Tongue (tissue), 3 donors: ENCODE data around the gene ATP5PD. TPM values are rescaled to one million over a fixed set of nuclear protein-coding genes. Genes with fewer than 3 reads are reported as not detected.

Experiments used
- DNase-seq: peaks from one replicate; pipeline ENCODE4 v3.0.0-alpha.2; 2015
- small RNA-seq: library from RNA; depleted of rRNA; stranded (forward); fragments of <200 nt; gene quantifications from one replicate; pipeline ENCODE3, GENCODE V24; 2014; ENCODE audit warnings: low replicate concordance
- total RNA-seq: library from RNA; depleted of rRNA; stranded (reverse); fragments of >200 nt; gene quantifications from one replicate; pipeline ENCODE4 v1.2.3, GENCODE V29; 2014

Gene ATP5PD
- total RNA-seq, 1 donor from 2014 or later: 299 TPM

DNA sequence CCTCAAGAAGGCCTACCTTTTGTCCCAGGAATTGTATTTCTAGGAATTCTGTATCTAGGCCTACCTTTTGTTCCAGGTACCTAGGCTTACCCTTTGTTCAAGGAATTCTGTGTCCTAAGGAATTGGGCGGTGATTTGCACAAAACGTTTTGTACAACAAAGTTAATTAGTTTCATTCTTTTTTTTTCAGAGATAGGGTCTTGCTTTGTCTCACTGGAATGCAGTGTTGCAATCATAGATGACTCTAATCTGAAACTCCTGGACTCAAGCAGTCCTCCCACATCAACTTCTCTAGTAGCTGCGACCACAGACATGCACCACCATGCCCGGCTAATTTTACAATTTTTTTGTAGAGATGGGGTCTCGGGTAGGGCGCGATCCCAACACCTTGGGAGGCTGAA lies 52.3 kb downstream of the ATP5PD start:
- no peak for DNase-seq

- no peak for DNase-seq
Measured at GRCh38 chr17:74992223-74992622, 54.5 kb downstream of the ATP5PD start.

GRCh38 chr17:74990581-74991105 lies 56.1 kb downstream of the ATP5PD start:
- no peak for DNase-seq

Small RNAs within 50 kb of the gene (small RNA-seq; reads per million reads assigned to genes)
- gene AC111186.1 (not detected), gene RF00019 (not detected), gene RN7SL573P (not detected), gene RNU6-362P (not detected)

Other genes with a start within 250 kb of the ATP5PD start
- gene GRIN2C, start 187.1 kb downstream of the ATP5PD start, total RNA-seq: 1.6 TPM
- 4.3 TPM for gene FDXR, start 174.0 kb downstream of the ATP5PD start, total RNA-seq
- 0.51 TPM for gene FADS6, start 153.3 kb downstream of the ATP5PD start, total RNA-seq
- gene USH1G, start 123.7 kb downstream of the ATP5PD start, total RNA-seq: 2.9 TPM
- gene OTOP2, start 122.7 kb downstream of the ATP5PD start, total RNA-seq: not detected
- gene OTOP3, start 111.1 kb downstream of the ATP5PD start, total RNA-seq: 1.4 TPM
- gene HID1, start 74.2 kb downstream of the ATP5PD start, total RNA-seq: 12.3 TPM
- 11.4 TPM for gene CDR2L, start 59.3 kb downstream of the ATP5PD start, total RNA-seq
- gene MRPL58, start 34.3 kb downstream of the ATP5PD start, total RNA-seq: 31.5 TPM
- gene KCTD2, start 256 bp upstream of the ATP5PD start, total RNA-seq: 19.8 TPM
- 11.5 TPM for gene SLC16A5, start 41.0 kb upstream of the ATP5PD start, total RNA-seq
- 3.5 TPM for gene ARMC7, start 63.0 kb upstream of the ATP5PD start, total RNA-seq
- gene NT5C, start 84.8 kb upstream of the ATP5PD start, total RNA-seq: 50.8 TPM
- gene JPT1, start 107.5 kb upstream of the ATP5PD start, total RNA-seq: 97.4 TPM
- gene SUMO2, start 136.0 kb upstream of the ATP5PD start, total RNA-seq: 64.0 TPM
- gene NUP85, start 158.7 kb upstream of the ATP5PD start, total RNA-seq: 35.1 TPM
- 21.0 TPM for gene GGA3, start 214.6 kb upstream of the ATP5PD start, total RNA-seq
- gene MRPS7, start 214.9 kb upstream of the ATP5PD start, total RNA-seq: 44.7 TPM
- 9.1 TPM for gene MIF4GD, start 224.3 kb upstream of the ATP5PD start, total RNA-seq
- 4.9 TPM for gene SLC25A19, start 242.5 kb upstream of the ATP5PD start, total RNA-seq